ENCODE results near the gene GAS2L3. TPM values are rescaled to one million over a fixed set of nuclear protein-coding genes. Genes with fewer than 3 reads are reported as not detected.

The GAS2L3 gene
- total RNA-seq, 2 donors from 2014 or later, result 23.5 to 56.0 TPM

GRCh38 chr12:100576331-100577036 is 3.0 kb downstream of the GAS2L3 start:
- intact Hi-C loops (cut with DNase I), result no loop called here
- Histone ChIP-seq H3K27me3 (no peaks in the 10 kb centered on the region), H3K9me3 (no peaks in the 10 kb centered on the region), H3K36me3 (no peaks in the 10 kb centered on the region), H3K9ac (ENCODE audit: low read depth in 2 of 2, low read length in 2 of 2) (no peak overlapping the region), H3K27ac (no peak overlapping the region), H3K4me1 (no peaks in the 10 kb centered on the region), H3K4me3 (no peak overlapping the region)
- DNase-seq, result no peak
- TF ChIP-seq, protein P1, sequence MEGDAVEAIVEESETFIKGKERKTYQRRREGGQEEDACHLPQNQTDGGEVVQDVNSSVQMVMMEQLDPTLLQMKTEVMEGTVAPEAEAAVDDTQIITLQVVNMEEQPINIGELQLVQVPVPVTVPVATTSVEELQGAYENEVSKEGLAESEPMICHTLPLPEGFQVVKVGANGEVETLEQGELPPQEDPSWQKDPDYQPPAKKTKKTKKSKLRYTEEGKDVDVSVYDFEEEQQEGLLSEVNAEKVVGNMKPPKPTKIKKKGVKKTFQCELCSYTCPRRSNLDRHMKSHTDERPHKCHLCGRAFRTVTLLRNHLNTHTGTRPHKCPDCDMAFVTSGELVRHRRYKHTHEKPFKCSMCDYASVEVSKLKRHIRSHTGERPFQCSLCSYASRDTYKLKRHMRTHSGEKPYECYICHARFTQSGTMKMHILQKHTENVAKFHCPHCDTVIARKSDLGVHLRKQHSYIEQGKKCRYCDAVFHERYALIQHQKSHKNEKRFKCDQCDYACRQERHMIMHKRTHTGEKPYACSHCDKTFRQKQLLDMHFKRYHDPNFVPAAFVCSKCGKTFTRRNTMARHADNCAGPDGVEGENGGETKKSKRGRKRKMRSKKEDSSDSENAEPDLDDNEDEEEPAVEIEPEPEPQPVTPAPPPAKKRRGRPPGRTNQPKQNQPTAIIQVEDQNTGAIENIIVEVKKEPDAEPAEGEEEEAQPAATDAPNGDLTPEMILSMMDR (IDR thresholded peaks at IDR 0.05), result no peak

DNA sequence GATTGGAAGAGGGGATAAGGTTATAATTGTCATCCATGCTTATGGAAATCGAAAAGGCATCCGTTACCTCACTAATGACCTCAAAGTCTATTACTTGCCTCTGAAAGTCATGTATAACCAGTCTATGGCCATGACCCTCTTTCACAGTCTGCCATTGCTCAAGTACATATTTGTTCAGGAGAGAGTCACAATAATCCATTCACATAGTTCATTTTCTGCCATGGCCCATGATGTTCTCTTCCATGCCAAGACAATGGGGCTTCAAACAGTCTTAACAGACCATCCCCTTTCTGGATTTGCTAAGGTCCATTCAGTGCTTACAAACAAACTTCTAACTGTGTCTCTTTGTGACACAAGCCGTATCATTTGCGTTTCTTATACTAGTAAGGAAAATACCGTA is 5.4 kb downstream of the GAS2L3 start:
- Histone ChIP-seq H3K27me3 (no peaks in the 10 kb centered on the region), H3K9me3 (no peaks in the 10 kb centered on the region), H3K9ac (ENCODE audit: low read depth in 2 of 2, low read length in 2 of 2) (no peak overlapping the region), H3K36me3 (no peaks in the 10 kb centered on the region), H3K4me1 (no peaks in the 10 kb centered on the region), H3K4me3 (no peak overlapping the region), H3K27ac (no peak overlapping the region)
- TF ChIP-seq, protein P1 (IDR thresholded peaks at IDR 0.05), result no peak
- intact Hi-C loops (cut with DNase I), result no loop called here
- DNase-seq, result no peak

GRCh38 chr12:100579844-100580243 is 6.4 kb downstream of the GAS2L3 start:
- Histone ChIP-seq H3K27ac (no peak overlapping the region), H3K4me3 (no peak overlapping the region), H3K27me3 (no peaks in the 10 kb centered on the region), H3K9me3 (no peaks in the 10 kb centered on the region), H3K9ac (ENCODE audit: low read depth in 2 of 2, low read length in 2 of 2) (no peak overlapping the region), H3K36me3 (no peaks in the 10 kb centered on the region), H3K4me1 (no peaks in the 10 kb centered on the region)
- intact Hi-C loops (cut with DNase I), result no loop called here
- TF ChIP-seq, protein P1 (IDR thresholded peaks at IDR 0.05), result no peak
- DNase-seq, result no peak

GRCh38 chr12:100584256-100584655 is 10.8 kb downstream of the GAS2L3 start:
- intact Hi-C loops (cut with DNase I), result no loop called here
- DNase-seq, result no peak
- Histone ChIP-seq H3K27ac (no peak overlapping the region), H3K4me3 (no peak overlapping the region), H3K9me3 (no peaks in the 10 kb centered on the region), H3K36me3 (no peaks in the 10 kb centered on the region), H3K4me1 (no peaks in the 10 kb centered on the region), H3K9ac (ENCODE audit: low read depth in 2 of 2, low read length in 2 of 2) (no peak overlapping the region), H3K27me3 (no peaks in the 10 kb centered on the region)
- TF ChIP-seq, protein P1 (IDR thresholded peaks at IDR 0.05), result no peak

DNA sequence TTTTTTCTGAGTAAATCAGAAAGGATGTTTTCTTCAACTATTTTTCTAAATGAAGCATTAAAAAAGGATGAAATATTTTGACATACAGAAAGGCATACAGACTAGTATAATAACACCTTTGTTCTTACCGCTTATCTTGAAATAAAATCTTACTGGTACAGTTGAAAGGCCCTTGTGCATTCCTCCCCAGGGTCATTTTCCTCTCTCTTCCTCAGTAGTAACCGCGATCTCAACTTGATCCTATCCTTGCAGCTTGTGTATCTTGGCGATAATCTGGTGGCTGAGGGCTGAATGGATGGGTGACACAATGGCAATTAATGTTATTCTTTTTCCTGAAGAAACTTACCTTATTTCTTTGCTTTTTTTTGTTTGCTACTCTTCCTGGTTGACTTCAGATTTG is 18.5 kb downstream of the GAS2L3 start:
- no peaks in the 10 kb centered on the region for H3K36me3 ChIP-seq
- TF ChIP-seq, protein P1 (IDR thresholded peaks at IDR 0.05), result no peak
- H3K9me3 ChIP-seq, result no peaks in the 10 kb centered on the region
- intact Hi-C loops (cut with DNase I), result no loop called here
- H3K27ac ChIP-seq, result no peak overlapping the region
- no peak overlapping the region for H3K4me3 ChIP-seq
- DNase-seq, result no peak
- no peak overlapping the region for H3K9ac ChIP-seq (ENCODE audit: low read depth in 2 of 2, low read length in 2 of 2)
- no peaks in the 10 kb centered on the region for H3K27me3 ChIP-seq
- H3K4me1 ChIP-seq, result no peaks in the 10 kb centered on the region

All from colonic mucosa (tissue), 4 donors.